ENCODE measurements around the gene GUCA2A. TPM values are rescaled to one million over a fixed set of nuclear protein-coding genes. Genes with fewer than 3 reads are reported as not detected.
A peak's percentile ranks its signal among the peaks of the same experiment; 100 is the strongest.

GUCA2A gene
- total and polyA plus RNA-seq, 2 experiments from 2014 or later = not detected

- Histone ChIP-seq H3K27ac (no peak overlapping the region), H3K4me1 (ENCODE audit: low read depth) (no peaks in the 10 kb centered on the region)
- peak in 1 of 2 donors; percentile 25 for DNase-seq (ENCODE audit: low read depth in 1 of 2, low spot score in 1 of 2)
Observed at GRCh38 chr1:42135426-42135825, 29.1 kb downstream of the GUCA2A start.

GRCh38 chr1:42133809-42134526, 30.6 kb downstream of the GUCA2A start:
- H3K27ac ChIP-seq = no peak overlapping the region

More at GRCh38 chr1:42135426-42135825, 29.1 kb downstream of the GUCA2A start:
- H3K4me3 ChIP-seq = no peak overlapping the region
- H3K9me3 ChIP-seq (ENCODE audit: low read depth) = no peaks in the 10 kb centered on the region
- no peaks in the 10 kb centered on the region for H3K36me3 ChIP-seq
- no peaks in the 10 kb centered on the region for H3K27me3 ChIP-seq
- TF ChIP-seq, protein P1, sequence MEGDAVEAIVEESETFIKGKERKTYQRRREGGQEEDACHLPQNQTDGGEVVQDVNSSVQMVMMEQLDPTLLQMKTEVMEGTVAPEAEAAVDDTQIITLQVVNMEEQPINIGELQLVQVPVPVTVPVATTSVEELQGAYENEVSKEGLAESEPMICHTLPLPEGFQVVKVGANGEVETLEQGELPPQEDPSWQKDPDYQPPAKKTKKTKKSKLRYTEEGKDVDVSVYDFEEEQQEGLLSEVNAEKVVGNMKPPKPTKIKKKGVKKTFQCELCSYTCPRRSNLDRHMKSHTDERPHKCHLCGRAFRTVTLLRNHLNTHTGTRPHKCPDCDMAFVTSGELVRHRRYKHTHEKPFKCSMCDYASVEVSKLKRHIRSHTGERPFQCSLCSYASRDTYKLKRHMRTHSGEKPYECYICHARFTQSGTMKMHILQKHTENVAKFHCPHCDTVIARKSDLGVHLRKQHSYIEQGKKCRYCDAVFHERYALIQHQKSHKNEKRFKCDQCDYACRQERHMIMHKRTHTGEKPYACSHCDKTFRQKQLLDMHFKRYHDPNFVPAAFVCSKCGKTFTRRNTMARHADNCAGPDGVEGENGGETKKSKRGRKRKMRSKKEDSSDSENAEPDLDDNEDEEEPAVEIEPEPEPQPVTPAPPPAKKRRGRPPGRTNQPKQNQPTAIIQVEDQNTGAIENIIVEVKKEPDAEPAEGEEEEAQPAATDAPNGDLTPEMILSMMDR (IDR thresholded peaks at IDR 0.05; ENCODE audit: low read depth, low read length) = no peak

DNA sequence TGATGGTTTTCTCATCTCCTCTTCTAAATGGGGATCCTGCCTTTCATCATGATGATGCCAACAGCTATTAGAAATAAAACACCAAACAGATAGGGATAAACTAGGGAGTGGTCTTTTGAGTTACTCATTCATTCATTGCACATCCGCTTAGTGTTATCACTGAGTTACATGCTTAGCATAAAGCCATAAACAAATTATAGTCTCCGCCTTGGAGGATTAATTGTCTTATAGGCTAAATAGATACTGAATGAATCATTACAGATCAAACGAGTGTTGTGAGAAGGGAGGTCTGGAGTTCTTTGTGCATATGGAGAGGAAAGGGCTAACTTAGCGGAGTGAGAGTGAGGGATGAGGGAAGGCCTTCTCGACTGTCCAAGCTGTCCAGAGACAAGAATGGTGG, 31.2 kb downstream of the GUCA2A start:
- TF ChIP-seq, protein P1 (IDR thresholded peaks at IDR 0.05; ENCODE audit: low read depth, low read length) = no peak
- H3K27me3 ChIP-seq = no peaks in the 10 kb centered on the region
- H3K4me3 ChIP-seq = no peak overlapping the region
- H3K27ac ChIP-seq = no peak overlapping the region
- DNase-seq (ENCODE audit: low read depth in 1 of 2, low spot score in 1 of 2) = no peak
- no peaks in the 10 kb centered on the region for H3K9me3 ChIP-seq (ENCODE audit: low read depth)
- H3K4me1 ChIP-seq (ENCODE audit: low read depth) = no peaks in the 10 kb centered on the region
- no peaks in the 10 kb centered on the region for H3K36me3 ChIP-seq

More at GRCh38 chr1:42133809-42134526, 30.6 kb downstream of the GUCA2A start:
- no peaks in the 10 kb centered on the region for H3K9me3 ChIP-seq (ENCODE audit: low read depth)
- H3K27me3 ChIP-seq = no peaks in the 10 kb centered on the region
- no peak for DNase-seq (ENCODE audit: low read depth in 1 of 2, low spot score in 1 of 2)
- no peak overlapping the region for H3K4me3 ChIP-seq
- no peaks in the 10 kb centered on the region for H3K4me1 ChIP-seq (ENCODE audit: low read depth)
- TF ChIP-seq, protein P1 (IDR thresholded peaks at IDR 0.05; ENCODE audit: low read depth, low read length) = no peak
- no peaks in the 10 kb centered on the region for H3K36me3 ChIP-seq

GRCh38 chr1:42130061-42130660, 34.4 kb downstream of the GUCA2A start:
- Histone ChIP-seq H3K27me3 (no peaks in the 10 kb centered on the region), H3K4me1 (ENCODE audit: low read depth) (no peaks in the 10 kb centered on the region), H3K36me3 (no peaks in the 10 kb centered on the region), H3K27ac (no peak overlapping the region), H3K9me3 (ENCODE audit: low read depth) (no peaks in the 10 kb centered on the region), H3K4me3 (no peak overlapping the region)
- no peak for DNase-seq (ENCODE audit: low read depth in 1 of 2, low spot score in 1 of 2)
- TF ChIP-seq, protein P1 (IDR thresholded peaks at IDR 0.05; ENCODE audit: low read depth, low read length) = no peak

DNA sequence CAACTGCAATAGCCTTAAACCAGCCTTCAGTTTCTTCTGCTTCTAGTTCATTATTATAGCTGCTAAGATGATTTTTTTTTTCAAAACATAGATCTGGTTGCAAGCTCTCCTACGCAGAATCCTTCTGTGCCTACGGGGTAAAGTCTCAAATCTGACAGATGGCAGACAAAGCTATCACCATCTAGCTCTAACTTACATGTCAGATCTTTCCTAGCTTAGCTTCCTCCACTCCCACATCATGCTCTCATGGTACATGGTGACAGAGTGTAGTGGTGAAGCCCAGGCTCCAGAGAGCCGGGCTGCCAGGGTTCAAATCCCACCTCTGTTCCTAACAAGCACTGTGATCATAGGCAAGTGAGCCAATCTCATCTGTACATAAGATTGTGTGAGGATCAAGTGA, 35.6 kb downstream of the GUCA2A start:
- H3K4me1 ChIP-seq (ENCODE audit: low read depth) = no peaks in the 10 kb centered on the region
- no peaks in the 10 kb centered on the region for H3K27me3 ChIP-seq
- TF ChIP-seq, protein P1 (IDR thresholded peaks at IDR 0.05; ENCODE audit: low read depth, low read length) = no peak
- no peak overlapping the region for H3K27ac ChIP-seq
- no peaks in the 10 kb centered on the region for H3K36me3 ChIP-seq
- DNase-seq (ENCODE audit: low read depth in 1 of 2, low spot score in 1 of 2) = no peak
- H3K9me3 ChIP-seq (ENCODE audit: low read depth) = no peaks in the 10 kb centered on the region
- H3K4me3 ChIP-seq = no peak overlapping the region
